ENCODE measurements around the gene MMP28. TPM values are rescaled to one million over a fixed set of nuclear protein-coding genes. Genes with fewer than 3 reads are reported as not detected.
"Not testable (repeated sequence)": the region's sequence is repeated elsewhere in the genome, so short reads cannot be mapped to it uniquely, and the experiment has no call there.

Gene MMP28
- total and polyA plus RNA-seq, 10 of the 15 experiments (the other 5 are each of a cell fraction or from before 2014, with no cell fraction given): not detected

DNA sequence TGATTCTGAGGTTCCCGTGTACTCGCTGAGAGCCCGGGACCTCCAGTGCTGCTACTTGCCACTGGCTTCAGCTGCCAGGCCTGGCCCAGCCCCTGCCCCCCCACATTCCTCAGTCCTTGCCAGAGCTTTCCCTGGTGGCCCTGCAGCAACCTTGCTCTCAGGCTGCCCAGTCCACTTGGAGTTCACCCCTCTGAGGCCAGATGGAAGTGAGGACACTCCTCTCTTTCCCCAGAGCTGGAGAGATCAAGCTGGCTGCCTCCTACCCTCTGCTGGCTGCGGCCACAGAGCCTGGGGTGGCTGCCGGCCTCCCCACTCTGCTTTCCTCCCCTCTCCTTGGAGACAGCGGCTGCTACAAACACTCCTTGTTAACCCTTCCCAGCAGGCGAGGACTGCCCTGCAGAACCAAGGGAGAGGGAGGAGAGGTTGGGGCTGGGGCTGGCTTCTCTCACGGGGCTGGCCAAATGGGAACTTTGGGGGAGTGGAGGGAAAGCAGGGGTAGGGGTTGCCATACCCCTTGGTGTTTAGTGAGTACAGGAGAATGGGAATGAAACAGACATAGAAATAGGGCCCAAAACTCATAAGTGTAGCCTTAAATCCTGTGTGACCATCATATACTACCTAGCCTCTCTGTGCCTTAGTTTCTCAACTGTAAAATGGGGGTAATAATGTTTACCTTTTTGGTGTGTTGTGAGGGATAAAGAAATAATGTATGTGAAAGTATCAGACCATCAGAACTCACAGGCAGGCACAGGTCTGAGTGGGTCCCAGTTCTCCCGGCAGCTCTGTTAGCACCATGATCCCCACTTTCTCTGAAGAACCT, 42.3 kb downstream of the MMP28 start, which contains the start of gene GAS2L2:
Gene GAS2L2, minus strand, starts transcription at position 295 of the 820 bp plus-strand sequence. CDS start 389 bp downstream, outside the sequence.
- in situ Hi-C loops (cut with MboI): no loop called here
- DNase-seq (ENCODE audit: low read depth, low spot score) (no peak), FAIRE-seq (no peak), ATAC-seq (no peak)
- H3K79me2 ChIP-seq (ENCODE audit: control insufficient read depth, insufficient read depth, low read length): no peaks in the 10 kb centered on the region
- H3K4me2 ChIP-seq (ENCODE audit: control insufficient read depth, insufficient read depth): no peak within 1 kb of the TSS
- WGBS (ENCODE audit: insufficient coverage, insufficient replicate concordance, low lambda C conversion rate, missing lambda C conversion rate): 41% methylated on average over 9 of the region's 9 CpGs
- H3K4me1 ChIP-seq (ENCODE audit: control insufficient read depth, insufficient read depth, low read length): no peaks in the 10 kb centered on the region
- ChIA-PET CTCF (interaction anchor here (2.3 kb wide), 1 partner anchor 11 kb away, joined by 7 read pairs; no protein-coding TSS in a partner anchor), SMC1A (ENCODE audit: uncharacterized antibody, unreplicated experiment) (no interaction called here), RAD21 (ENCODE audit: unreplicated experiment) (no interaction called here), POLR2A (no interaction called here)
- H2AFZ ChIP-seq (ENCODE audit: control insufficient read depth, low read depth, low read length): no peak within 1 kb of the TSS
- no peak within 1 kb of the TSS for H3K27ac ChIP-seq (ENCODE audit: control insufficient read depth, insufficient read depth)
- peaks cover 0 to 6% of the 10 kb centered on the region in 2 experiments; a peak in 3 of 4 replicates for H3K27me3 ChIP-seq (replicated peaks in 1 of 2; ENCODE audit: control insufficient read depth in 2 of 2, insufficient read depth in 2 of 2, low read length in 1 of 2)
- no peak within 1 kb of the TSS for H3K9ac ChIP-seq (ENCODE audit: control insufficient read depth, insufficient read depth, low read length)
- H3K4me3 ChIP-seq: no peak within 1 kb of the TSS
- intact Hi-C loops (cut with micrococcal nuclease; ENCODE audit: unreplicated experiment): no loop called here
- no TSS peak for BruUV-seq (replicated peaks)
- H3K36me3 ChIP-seq (ENCODE audit: control insufficient read depth in 2 of 2, insufficient read depth in 2 of 2, low read length in 1 of 2): no peaks in the 10 kb centered on the region
- no peak for TF ChIP-seq SUZ12 (IDR thresholded peaks at IDR 0.05; ENCODE audit: unreplicated experiment)
- TF ChIP-seq HCFC1 (IDR thresholded peaks at IDR 0.05; ENCODE audit: low read length): no peak
- TF ChIP-seq SMC3 (IDR thresholded peaks at IDR 0.05; ENCODE audit: borderline replicate concordance, low read length): no peak
- TF ChIP-seq PAX5 (IDR thresholded peaks at IDR 0.05; ENCODE audit: borderline replicate concordance, low read depth, low read length): no peak
- no peaks in the 10 kb centered on the region for H4K20me1 ChIP-seq (ENCODE audit: control insufficient read depth, insufficient read depth)
- no peaks in the 10 kb centered on the region for H3K9me3 ChIP-seq (replicated peaks; ENCODE audit: control insufficient read depth, insufficient read depth, low read length)

DNA sequence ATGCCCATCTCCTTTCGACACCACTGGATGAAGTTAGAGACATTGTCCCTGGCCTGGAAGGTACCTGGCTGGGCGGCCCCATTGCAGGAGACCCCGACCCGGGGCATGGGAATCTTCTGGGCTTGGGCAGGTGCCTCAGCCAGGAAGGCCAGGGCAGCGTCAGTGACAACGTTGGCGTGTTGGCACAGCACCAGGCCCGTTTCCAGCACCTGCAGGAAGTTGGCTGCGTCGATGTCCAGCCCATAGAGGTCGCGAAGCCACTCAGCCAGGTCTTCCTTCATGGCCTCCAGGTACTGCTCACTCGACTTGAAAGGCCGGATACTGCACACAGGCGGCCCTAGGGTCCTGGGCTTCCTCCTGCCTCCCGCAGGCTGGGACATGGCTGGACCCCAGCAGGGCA, 43.0 kb downstream of the MMP28 start:
- Histone ChIP-seq H3K79me2 (ENCODE audit: control insufficient read depth, insufficient read depth, low read length) (no peaks in the 10 kb centered on the region), H4K20me1 (ENCODE audit: control insufficient read depth, insufficient read depth) (no peaks in the 10 kb centered on the region), H3K4me2 (ENCODE audit: control insufficient read depth, insufficient read depth) (no peak overlapping the region), H3K4me1 (ENCODE audit: control insufficient read depth, insufficient read depth, low read length) (no peaks in the 10 kb centered on the region), H3K27me3 (replicated peaks in 1 of 2; ENCODE audit: control insufficient read depth in 2 of 2, insufficient read depth in 2 of 2, low read length in 1 of 2) (peaks cover 0 to 6% of the 10 kb centered on the region in 2 experiments; a peak in 3 of 4 replicates), H3K4me3 (no peak overlapping the region), H2AFZ (ENCODE audit: control insufficient read depth, low read depth, low read length) (no peak overlapping the region), H3K9me3 (replicated peaks; ENCODE audit: control insufficient read depth, insufficient read depth, low read length) (no peaks in the 10 kb centered on the region), H3K36me3 (ENCODE audit: control insufficient read depth in 2 of 2, insufficient read depth in 2 of 2, low read length in 1 of 2) (no peaks in the 10 kb centered on the region), H3K9ac (ENCODE audit: control insufficient read depth, insufficient read depth, low read length) (no peak overlapping the region), H3K27ac (ENCODE audit: control insufficient read depth, insufficient read depth) (no peak overlapping the region)
- SMC1A ChIA-PET (ENCODE audit: uncharacterized antibody, unreplicated experiment): no interaction called here
- no peak for TF ChIP-seq KLF5 (IDR thresholded peaks at IDR 0.05; ENCODE audit: partially characterized antibody)
- in situ Hi-C loops (cut with MboI) (no loop called here), intact Hi-C loops (cut with micrococcal nuclease; ENCODE audit: unreplicated experiment) (no loop called here)
- CTCF ChIA-PET: interaction anchor here (0.7 to 2.3 kb wide), 3 partner anchors 11 to 30 kb away, joined by 3 to 7 read pairs (median 4); no protein-coding TSS in a partner anchor
- no TSS peak for BruUV-seq (replicated peaks)
- RAD21 ChIA-PET (ENCODE audit: unreplicated experiment): no interaction called here
- WGBS (ENCODE audit: insufficient coverage, insufficient replicate concordance, low lambda C conversion rate, missing lambda C conversion rate): 14% methylated on average over 16 of the region's 16 CpGs
- no peak for DNase-seq (ENCODE audit: low read depth, low spot score)
- no peak for ATAC-seq
- FAIRE-seq: no peak
- POLR2A ChIA-PET: no interaction called here

DNA sequence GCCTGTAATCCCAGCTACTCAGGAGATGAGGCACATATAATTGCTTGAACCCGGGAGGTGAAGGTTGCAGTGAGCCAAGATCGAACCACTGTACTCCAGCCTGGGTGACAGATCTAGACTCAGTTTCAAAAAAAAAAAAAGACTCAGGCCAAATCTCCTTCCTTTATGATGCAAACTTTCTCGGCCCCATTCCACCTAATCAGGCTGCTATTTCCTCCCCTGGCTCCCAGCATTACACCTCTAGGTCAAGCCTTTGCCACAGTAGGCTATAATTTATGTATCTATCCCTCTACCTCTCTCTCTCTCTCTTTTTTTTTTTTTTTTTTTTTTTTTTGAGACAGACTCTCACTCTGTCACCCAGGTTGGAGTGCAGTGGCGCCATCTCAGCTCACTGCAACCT, 43.9 kb downstream of the MMP28 start:
- H3K4me2 ChIP-seq (ENCODE audit: control insufficient read depth, insufficient read depth); H3K27me3 ChIP-seq (replicated peaks in 1 of 2; ENCODE audit: control insufficient read depth in 2 of 2, insufficient read depth in 2 of 2, low read length in 1 of 2); H3K36me3 ChIP-seq (ENCODE audit: control insufficient read depth in 2 of 2, insufficient read depth in 2 of 2, low read length in 1 of 2); H3K79me2 ChIP-seq (ENCODE audit: control insufficient read depth, insufficient read depth, low read length); POLR2A ChIA-PET; H3K9ac ChIP-seq (ENCODE audit: control insufficient read depth, insufficient read depth, low read length); H3K9me3 ChIP-seq (replicated peaks; ENCODE audit: control insufficient read depth, insufficient read depth, low read length); FAIRE-seq; DNase-seq (ENCODE audit: low read depth, low spot score); H3K4me1 ChIP-seq (ENCODE audit: control insufficient read depth, insufficient read depth, low read length); H3K27ac ChIP-seq (ENCODE audit: control insufficient read depth, insufficient read depth); H3K4me3 ChIP-seq; ATAC-seq; SMC1A ChIA-PET (ENCODE audit: uncharacterized antibody, unreplicated experiment); RAD21 ChIA-PET (ENCODE audit: unreplicated experiment); H4K20me1 ChIP-seq (ENCODE audit: control insufficient read depth, insufficient read depth); in situ Hi-C loops (cut with MboI); BruUV-seq (replicated peaks); H2AFZ ChIP-seq (ENCODE audit: control insufficient read depth, low read depth, low read length); intact Hi-C loops (cut with micrococcal nuclease; ENCODE audit: unreplicated experiment): not testable (repeated sequence)
- CTCF ChIA-PET: interaction anchor here (0.7 to 2.3 kb wide), 3 partner anchors 12 to 31 kb away, joined by 3 to 7 read pairs (median 4); no protein-coding TSS in a partner anchor
- WGBS (ENCODE audit: insufficient coverage, insufficient replicate concordance, low lambda C conversion rate, missing lambda C conversion rate): 68% methylated on average over 4 of the region's 4 CpGs
